Measurements from ENCODE around the gene CC2D1A. TPM values are rescaled to one million over a fixed set of nuclear protein-coding genes. Genes with fewer than 3 reads are reported as not detected.

CC2D1A gene
- total RNA-seq, 1 donor from 2014 or later, result 20.1 TPM

GRCh38 chr19:13861714-13862531 lies 44.1 kb upstream of the CC2D1A start:
- TF ChIP-seq CTCF (IDR thresholded peaks at IDR 0.05; ENCODE audit: borderline replicate concordance), result peak; percentile 100
- Histone ChIP-seq H3K9me3 (replicated peaks) (no peaks in the 10 kb centered on the region), H3K27me3 (ENCODE audit: low read depth) (no peaks in the 10 kb centered on the region), H3K4me1 (peaks cover 43% of the 10 kb centered on the region), H3K27ac (replicated peaks) (peak overlapping the region; percentile 97), H3K4me3 (peak overlapping the region; percentile 63), H3K36me3 (no peaks in the 10 kb centered on the region)
- intact Hi-C loops (cut with micrococcal nuclease), result loop anchor here (10.0 kb wide), 1 partner anchor 77 kb away; no protein-coding TSS in a partner anchor
- peak; percentile 94 for DNase-seq

- Histone ChIP-seq H3K4me1 (peaks cover 43% of the 10 kb centered on the region), H3K27ac (replicated peaks) (peak overlapping the region; percentile 58), H3K36me3 (no peaks in the 10 kb centered on the region), H3K4me3 (no peak overlapping the region), H3K9me3 (replicated peaks) (no peaks in the 10 kb centered on the region), H3K27me3 (ENCODE audit: low read depth) (no peaks in the 10 kb centered on the region)
- intact Hi-C loops (cut with micrococcal nuclease), result loop anchor here (10.0 kb wide), 1 partner anchor 79 kb away; no protein-coding TSS in a partner anchor
- TF ChIP-seq CTCF (IDR thresholded peaks at IDR 0.05; ENCODE audit: borderline replicate concordance), result no peak
- DNase-seq, result no peak
These were observed 41.8 kb upstream of the CC2D1A start for GRCh38 chr19:13864046-13864666.

GRCh38 chr19:13864667-13865570 lies 41.1 kb upstream of the CC2D1A start:
- H3K4me1 ChIP-seq, result peaks cover 43% of the 10 kb centered on the region
- intact Hi-C loops (cut with micrococcal nuclease), result loop anchor here (10.0 kb wide), 1 partner anchor 80 kb away; no protein-coding TSS in a partner anchor
- no peak for DNase-seq
- peak overlapping the region; percentile 58 for H3K27ac ChIP-seq (replicated peaks)
- H3K9me3 ChIP-seq (replicated peaks), result no peaks in the 10 kb centered on the region
- H3K4me3 ChIP-seq, result peak overlapping the region; percentile 85
- no peaks in the 10 kb centered on the region for H3K36me3 ChIP-seq
- no peaks in the 10 kb centered on the region for H3K27me3 ChIP-seq (ENCODE audit: low read depth)
- TF ChIP-seq CTCF (IDR thresholded peaks at IDR 0.05; ENCODE audit: borderline replicate concordance), result no peak

- no peak for DNase-seq
- TF ChIP-seq CTCF (IDR thresholded peaks at IDR 0.05; ENCODE audit: borderline replicate concordance), result peak; percentile 16
- Histone ChIP-seq H3K9me3 (replicated peaks) (no peaks in the 10 kb centered on the region), H3K36me3 (no peaks in the 10 kb centered on the region), H3K4me1 (peaks cover 40% of the 10 kb centered on the region), H3K27me3 (ENCODE audit: low read depth) (no peaks in the 10 kb centered on the region), H3K27ac (replicated peaks) (peak overlapping the region; percentile 69), H3K4me3 (peak overlapping the region; percentile 85)
- intact Hi-C loops (cut with micrococcal nuclease), result loop anchor here (10.0 kb wide), 1 partner anchor 81 kb away; no protein-coding TSS in a partner anchor
These were observed 40.2 kb upstream of the CC2D1A start for GRCh38 chr19:13865571-13866462.

Data from left ventricle myocardium inferior (tissue), 1 donor.